SW 1271 (cell line): ENCODE results near the gene ZNF124.
"Not testable (repeated sequence)": the region's sequence is repeated elsewhere in the genome, so short reads cannot be mapped to it uniquely, and the experiment has no call there.

Experiments
- DNase-seq, 2 experiments: peaks; one replicate each; lab custom pipeline; 2025; lab: John Stamatoyannopoulos, UW

The ZNF124 gene

GRCh38 chr1:247171875-247172563 is at the start of gene ZNF124:
Gene ZNF124 (minus strand): TSS chr1:247172020. CDS start chr1:247171877, 143 bp downstream.
- DNase-seq: not testable (repeated sequence)

- DNase-seq: not testable (repeated sequence)
Measured at GRCh38 chr1:247220280-247220679, 48.5 kb upstream of the ZNF124 start.

GRCh38 chr1:247218121-247218651 is 46.4 kb upstream of the ZNF124 start:
- no peak for DNase-seq

GRCh38 chr1:247216261-247216660 is 44.4 kb upstream of the ZNF124 start:
- DNase-seq: no peak

GRCh38 chr1:247212627-247213617 is 41.1 kb upstream of the ZNF124 start:
- DNase-seq: no peak

GRCh38 chr1:247212012-247212411 is 40.2 kb upstream of the ZNF124 start:
- no peak for DNase-seq

- no peak for DNase-seq
Measured at GRCh38 chr1:247211339-247211738, 39.5 kb upstream of the ZNF124 start.

GRCh38 chr1:247210376-247211117 is 38.7 kb upstream of the ZNF124 start:
- peak; percentile 99 for DNase-seq

GRCh38 chr1:247210062-247210375 is 38.2 kb upstream of the ZNF124 start:
- no peak for DNase-seq

- DNase-seq: peak in 1 of 2 experiments; percentile 64
Measured at GRCh38 chr1:247209396-247209795, 37.6 kb upstream of the ZNF124 start.

- DNase-seq: no peak
Measured at GRCh38 chr1:247204177-247204647, 32.4 kb upstream of the ZNF124 start.

- no peak for DNase-seq
Measured at GRCh38 chr1:247198781-247199180, 27.0 kb upstream of the ZNF124 start.

- DNase-seq: no peak
Measured at GRCh38 chr1:247193958-247194357, 22.1 kb upstream of the ZNF124 start.

- no peak for DNase-seq
Measured at GRCh38 chr1:247189981-247190798, 18.4 kb upstream of the ZNF124 start.

GRCh38 chr1:247185667-247186066 is 13.8 kb upstream of the ZNF124 start:
- no peak for DNase-seq

GRCh38 chr1:247184254-247184653 is 12.4 kb upstream of the ZNF124 start:
- DNase-seq: no peak

GRCh38 chr1:247182994-247183393 is 11.2 kb upstream of the ZNF124 start:
- no peak for DNase-seq

- DNase-seq: no peak
Measured at GRCh38 chr1:247180581-247180980, 8.8 kb upstream of the ZNF124 start.

GRCh38 chr1:247177755-247178154 is 5.9 kb upstream of the ZNF124 start:
- no peak for DNase-seq

- DNase-seq: no peak
Measured at GRCh38 chr1:247175458-247175857, 3.6 kb upstream of the ZNF124 start.

GRCh38 chr1:247173431-247173830 is 1.6 kb upstream of the ZNF124 start:
- DNase-seq: no peak
